ENCODE results near the gene ZNF155. TPM values are rescaled to one million over a fixed set of nuclear protein-coding genes. Genes with fewer than 3 reads are reported as not detected.

ZNF155 gene
- polyA plus RNA-seq, 1 experiment: 8.2 TPM

DNA sequence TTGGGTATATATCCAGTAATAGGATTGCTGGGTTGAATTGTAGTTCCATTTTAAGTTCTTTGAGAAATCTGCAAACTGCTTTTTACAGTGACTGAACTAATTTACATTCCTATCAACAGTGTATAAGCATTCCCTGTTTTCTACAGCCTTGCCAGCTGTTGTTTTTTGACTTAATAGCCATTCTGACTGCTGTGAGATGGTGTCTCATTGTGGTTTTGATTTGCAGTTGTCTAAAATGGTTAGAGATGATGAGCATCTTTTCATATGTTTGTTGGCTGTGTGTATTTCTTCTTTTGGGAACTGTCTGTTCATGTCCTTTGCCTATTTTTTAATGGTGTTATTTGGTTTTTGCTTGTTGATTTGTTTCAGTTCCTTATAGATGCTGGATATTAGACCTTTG, 37.2 kb downstream of the ZNF155 start:
- ChIA-PET POLR2A (no interaction called here), CTCF (no interaction called here)
- no peak for DNase-seq (ENCODE audit: low read depth, low spot score)
- Histone ChIP-seq H3K27ac (ENCODE audit: low read depth, low read length) (no peak overlapping the region), H3K4me3 (ENCODE audit: low read depth, low read length) (no peak overlapping the region), H3K9me3 (ENCODE audit: control insufficient read depth, insufficient read depth, low read length) (no peaks in the 10 kb centered on the region), H3K27me3 (ENCODE audit: control insufficient read depth, insufficient read depth, low read length) (peaks cover 2% of the 10 kb centered on the region)
- TF ChIP-seq, protein P1, sequence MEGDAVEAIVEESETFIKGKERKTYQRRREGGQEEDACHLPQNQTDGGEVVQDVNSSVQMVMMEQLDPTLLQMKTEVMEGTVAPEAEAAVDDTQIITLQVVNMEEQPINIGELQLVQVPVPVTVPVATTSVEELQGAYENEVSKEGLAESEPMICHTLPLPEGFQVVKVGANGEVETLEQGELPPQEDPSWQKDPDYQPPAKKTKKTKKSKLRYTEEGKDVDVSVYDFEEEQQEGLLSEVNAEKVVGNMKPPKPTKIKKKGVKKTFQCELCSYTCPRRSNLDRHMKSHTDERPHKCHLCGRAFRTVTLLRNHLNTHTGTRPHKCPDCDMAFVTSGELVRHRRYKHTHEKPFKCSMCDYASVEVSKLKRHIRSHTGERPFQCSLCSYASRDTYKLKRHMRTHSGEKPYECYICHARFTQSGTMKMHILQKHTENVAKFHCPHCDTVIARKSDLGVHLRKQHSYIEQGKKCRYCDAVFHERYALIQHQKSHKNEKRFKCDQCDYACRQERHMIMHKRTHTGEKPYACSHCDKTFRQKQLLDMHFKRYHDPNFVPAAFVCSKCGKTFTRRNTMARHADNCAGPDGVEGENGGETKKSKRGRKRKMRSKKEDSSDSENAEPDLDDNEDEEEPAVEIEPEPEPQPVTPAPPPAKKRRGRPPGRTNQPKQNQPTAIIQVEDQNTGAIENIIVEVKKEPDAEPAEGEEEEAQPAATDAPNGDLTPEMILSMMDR (IDR thresholded peaks at IDR 0.05; ENCODE audit: low read depth, low read length): no peak

GRCh38 chr19:44024900-44025216, 40.9 kb downstream of the ZNF155 start:
- Histone ChIP-seq H3K27ac (ENCODE audit: low read depth, low read length) (no peak overlapping the region), H3K9me3 (ENCODE audit: control insufficient read depth, insufficient read depth, low read length) (no peaks in the 10 kb centered on the region), H3K27me3 (ENCODE audit: control insufficient read depth, insufficient read depth, low read length) (peaks cover 2% of the 10 kb centered on the region), H3K4me3 (ENCODE audit: low read depth, low read length) (peak overlapping the region; percentile 86)
- TF ChIP-seq, protein P1 (IDR thresholded peaks at IDR 0.05; ENCODE audit: low read depth, low read length): no peak
- ChIA-PET POLR2A (interaction anchor here (0.6 kb wide), 1 partner anchor 70 kb away, joined by 3 read pairs; no protein-coding TSS in a partner anchor), CTCF (no interaction called here)
- no peak for DNase-seq (ENCODE audit: low read depth, low spot score)

DNA sequence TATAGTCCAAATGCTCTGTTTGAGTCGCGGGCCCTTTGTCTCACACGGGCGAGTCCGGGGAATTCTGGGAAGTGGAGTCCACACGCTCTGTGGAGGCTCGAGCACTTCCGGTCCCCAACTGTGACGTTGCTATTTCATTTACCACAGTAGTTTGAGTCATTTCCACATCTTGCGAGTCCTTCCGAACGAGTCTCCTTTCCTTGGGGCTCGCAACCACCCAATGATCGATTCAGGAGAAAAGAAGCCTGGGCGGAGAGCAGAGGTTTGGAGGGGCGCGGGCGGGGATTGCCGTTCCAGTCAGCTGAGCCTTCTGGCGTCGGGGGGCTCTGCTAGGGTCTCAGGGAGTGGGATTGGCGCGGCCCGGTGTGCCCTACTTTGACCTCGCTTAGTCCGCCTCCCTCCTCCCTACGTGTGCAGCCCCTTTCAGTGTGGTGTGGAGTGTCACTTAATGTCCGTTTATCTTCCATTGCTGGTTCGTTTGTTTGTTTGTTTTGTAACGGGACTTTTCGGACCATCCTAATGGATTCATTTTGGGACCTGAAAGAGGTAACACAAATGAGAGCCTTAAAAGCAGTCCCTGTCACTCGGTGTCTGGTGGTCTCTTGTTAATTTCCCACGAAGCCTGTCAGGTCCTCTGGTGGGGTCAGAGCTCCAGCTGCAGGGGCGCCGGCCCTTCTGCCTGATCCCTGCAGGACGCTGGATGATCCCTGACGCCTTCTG, 41.4 kb downstream of the ZNF155 start, which contains the start of gene ZNF222:
ZNF222 (plus strand) TSS at position 163 of the 720 bp plus-strand sequence; CDS start at position 221, 58 bp downstream.
- H3K27ac ChIP-seq (ENCODE audit: low read depth, low read length): peak within 1 kb of the TSS; percentile 68
- ChIA-PET CTCF (interaction anchor here (0.7 kb wide), 1 partner anchor 517 kb away, joined by 3 read pairs; no protein-coding TSS in a partner anchor), POLR2A (interaction anchor here (0.6 to 0.7 kb wide), 2 partner anchors 48 to 70 kb away, joined by 3 read pairs; no protein-coding TSS in a partner anchor)
- H3K27me3 ChIP-seq (ENCODE audit: control insufficient read depth, insufficient read depth, low read length): peaks cover 2% of the 10 kb centered on the region
- peak within 1 kb of the TSS; percentile 86 for H3K4me3 ChIP-seq (ENCODE audit: low read depth, low read length)
- H3K9me3 ChIP-seq (ENCODE audit: control insufficient read depth, insufficient read depth, low read length): no peaks in the 10 kb centered on the region
- TF ChIP-seq, protein P1 (IDR thresholded peaks at IDR 0.05; ENCODE audit: low read depth, low read length): no peak
- peak; percentile 70 for DNase-seq (ENCODE audit: low read depth, low spot score)

DNA sequence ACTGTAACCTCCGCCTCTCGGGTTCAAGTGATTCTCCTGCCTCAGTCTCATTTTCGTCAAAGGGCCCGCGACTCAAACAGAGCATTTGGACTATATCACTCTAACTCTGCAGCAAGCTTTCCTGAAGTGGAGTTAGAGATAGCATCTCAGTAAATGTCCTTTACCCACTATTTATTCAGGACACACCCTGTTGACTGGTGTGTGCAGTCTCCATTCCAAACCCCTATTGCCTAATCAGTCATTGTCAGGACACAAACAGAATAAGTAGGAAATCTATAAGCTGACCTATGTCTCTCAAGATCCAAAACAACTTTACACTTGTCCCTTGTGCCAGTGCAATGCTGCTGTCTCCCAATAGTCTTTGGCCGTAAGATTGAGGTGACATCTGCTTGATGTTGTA, 42.6 kb downstream of the ZNF155 start:
- Histone ChIP-seq H3K4me3 (ENCODE audit: low read depth, low read length) (no peak overlapping the region), H3K27ac (ENCODE audit: low read depth, low read length) (no peak overlapping the region), H3K27me3 (ENCODE audit: control insufficient read depth, insufficient read depth, low read length) (peaks cover 2% of the 10 kb centered on the region), H3K9me3 (ENCODE audit: control insufficient read depth, insufficient read depth, low read length) (peaks cover 7% of the 10 kb centered on the region)
- TF ChIP-seq, protein P1 (IDR thresholded peaks at IDR 0.05; ENCODE audit: low read depth, low read length): no peak
- no peak for DNase-seq (ENCODE audit: low read depth, low spot score)
- POLR2A ChIA-PET: no interaction called here
- CTCF ChIA-PET: no interaction called here

- no peaks in the 10 kb centered on the region for H3K27me3 ChIP-seq (ENCODE audit: control insufficient read depth, insufficient read depth, low read length)
- no peak overlapping the region for H3K27ac ChIP-seq (ENCODE audit: low read depth, low read length)
- peaks cover 33% of the 10 kb centered on the region for H3K9me3 ChIP-seq (ENCODE audit: control insufficient read depth, insufficient read depth, low read length)
- no peak overlapping the region for H3K4me3 ChIP-seq (ENCODE audit: low read depth, low read length)
- ChIA-PET CTCF (no interaction called here), POLR2A (no interaction called here)
- TF ChIP-seq, protein P1 (IDR thresholded peaks at IDR 0.05; ENCODE audit: low read depth, low read length): no peak
- no peak for DNase-seq (ENCODE audit: low read depth, low spot score)
Measured at GRCh38 chr19:44032001-44032610, 48.1 kb downstream of the ZNF155 start.
